ENCODE results near the gene ZNF319. TPM values are rescaled to one million over a fixed set of nuclear protein-coding genes. Genes with fewer than 3 reads are reported as not detected.

Gene ZNF319
- total RNA-seq, 4 donors from 2014 or later = 3.3 to 12.1 (median 8.4) TPM

- H3K4me3 ChIP-seq = no peak overlapping the region
Measured at GRCh38 chr16:58046936-58047335, 46.5 kb upstream of the ZNF319 start.

DNA sequence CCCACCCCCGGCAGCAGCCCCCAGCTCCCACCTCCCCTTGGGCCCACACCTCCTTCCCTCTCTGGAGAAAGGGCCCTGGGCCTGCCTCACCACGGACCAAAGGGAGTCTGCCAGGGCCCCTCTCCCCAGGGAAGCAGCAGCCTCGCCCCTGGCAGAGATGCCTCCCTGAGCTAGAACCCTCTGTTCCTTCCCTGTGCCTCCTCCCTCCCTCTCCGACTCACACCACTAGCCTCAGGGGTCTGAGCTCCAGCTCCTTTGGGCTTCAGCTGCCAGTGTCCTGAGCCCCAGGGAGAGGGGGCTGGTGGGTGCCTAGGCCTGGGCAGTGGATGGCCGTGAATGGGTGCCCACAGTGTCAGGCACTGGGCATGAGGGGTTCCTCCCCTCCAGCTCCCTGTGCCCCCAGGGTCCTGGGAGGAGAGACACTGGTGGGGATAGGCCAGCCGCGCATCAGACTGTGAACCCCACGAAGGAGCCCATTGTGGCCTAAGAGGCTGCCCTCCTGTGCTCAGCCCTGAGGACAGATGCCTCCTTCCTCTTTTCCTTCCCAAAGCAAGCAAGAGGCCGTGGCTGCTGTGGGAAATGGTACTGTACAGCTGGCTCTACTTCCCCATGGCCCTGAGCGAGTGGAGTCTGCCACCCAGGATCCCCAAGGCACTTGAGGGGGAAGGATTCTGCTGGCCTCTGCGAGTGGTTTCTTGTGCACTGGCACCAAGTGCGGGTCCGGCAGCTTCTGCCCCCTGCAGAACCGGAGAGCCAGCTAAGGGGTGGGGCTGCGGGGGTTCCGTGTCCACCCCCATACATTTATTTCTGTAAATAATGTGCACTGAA, 45.8 kb upstream of the ZNF319 start:
- Histone ChIP-seq H3K4me1 (peaks cover 0 to 16% (median 0%) of the 10 kb centered on the region in 4 donors), H3K27me3 (no peaks in the 10 kb centered on the region), H3K27ac (no peak overlapping the region), H3K9me3 (no peaks in the 10 kb centered on the region), H3K36me3 (peaks cover 0 to 34% (median 0%) of the 10 kb centered on the region in 3 donors), H3K4me3 (no peak overlapping the region)
- no peak for DNase-seq
- no peak for TF ChIP-seq POLR2A (IDR thresholded peaks at IDR 0.05)
- TF ChIP-seq, protein P1, sequence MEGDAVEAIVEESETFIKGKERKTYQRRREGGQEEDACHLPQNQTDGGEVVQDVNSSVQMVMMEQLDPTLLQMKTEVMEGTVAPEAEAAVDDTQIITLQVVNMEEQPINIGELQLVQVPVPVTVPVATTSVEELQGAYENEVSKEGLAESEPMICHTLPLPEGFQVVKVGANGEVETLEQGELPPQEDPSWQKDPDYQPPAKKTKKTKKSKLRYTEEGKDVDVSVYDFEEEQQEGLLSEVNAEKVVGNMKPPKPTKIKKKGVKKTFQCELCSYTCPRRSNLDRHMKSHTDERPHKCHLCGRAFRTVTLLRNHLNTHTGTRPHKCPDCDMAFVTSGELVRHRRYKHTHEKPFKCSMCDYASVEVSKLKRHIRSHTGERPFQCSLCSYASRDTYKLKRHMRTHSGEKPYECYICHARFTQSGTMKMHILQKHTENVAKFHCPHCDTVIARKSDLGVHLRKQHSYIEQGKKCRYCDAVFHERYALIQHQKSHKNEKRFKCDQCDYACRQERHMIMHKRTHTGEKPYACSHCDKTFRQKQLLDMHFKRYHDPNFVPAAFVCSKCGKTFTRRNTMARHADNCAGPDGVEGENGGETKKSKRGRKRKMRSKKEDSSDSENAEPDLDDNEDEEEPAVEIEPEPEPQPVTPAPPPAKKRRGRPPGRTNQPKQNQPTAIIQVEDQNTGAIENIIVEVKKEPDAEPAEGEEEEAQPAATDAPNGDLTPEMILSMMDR (IDR thresholded peaks at IDR 0.05) = no peak

More at GRCh38 chr16:58046936-58047335, 46.5 kb upstream of the ZNF319 start:
- Histone ChIP-seq H3K4me1 (peaks cover 0 to 16% (median 0%) of the 10 kb centered on the region in 4 donors), H3K27ac (no peak overlapping the region), H3K36me3 (peaks cover 0 to 28% (median 0%) of the 10 kb centered on the region in 3 donors), H3K27me3 (no peaks in the 10 kb centered on the region), H3K9me3 (no peaks in the 10 kb centered on the region)
- peak in 1 of 3 donors; percentile 59 for DNase-seq
- no peak for TF ChIP-seq POLR2A (IDR thresholded peaks at IDR 0.05)
- TF ChIP-seq, protein P1 (IDR thresholded peaks at IDR 0.05) = no peak

DNA sequence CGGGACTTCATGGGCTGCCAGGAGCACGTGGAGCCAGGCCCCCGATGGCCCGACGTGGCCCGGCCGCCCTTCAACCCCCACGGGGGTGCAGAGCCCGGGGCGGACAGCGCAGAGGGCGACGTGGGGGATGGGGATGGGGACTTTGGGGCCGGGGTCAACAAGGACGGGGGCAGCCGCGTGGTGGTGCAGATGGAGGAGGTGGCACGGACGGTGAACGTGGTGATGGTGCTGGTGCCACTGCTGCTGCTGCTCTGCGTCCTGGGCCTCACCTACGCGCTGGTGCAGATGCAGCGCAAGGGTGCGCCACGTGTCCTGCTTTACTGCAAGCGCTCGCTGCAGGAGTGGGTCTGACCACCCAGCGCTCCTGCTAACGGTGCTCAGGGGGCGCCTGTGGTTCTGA, 44.6 kb upstream of the ZNF319 start:
- H3K4me1 ChIP-seq = peaks cover 0 to 16% (median 0%) of the 10 kb centered on the region in 4 donors
- peak in 1 of 3 donors; percentile 43 for DNase-seq
- peaks cover 0 to 46% (median 0%) of the 10 kb centered on the region in 3 donors for H3K36me3 ChIP-seq
- TF ChIP-seq, protein P1 (IDR thresholded peaks at IDR 0.05) = no peak
- TF ChIP-seq POLR2A (IDR thresholded peaks at IDR 0.05) = no peak
- H3K4me3 ChIP-seq = no peak overlapping the region
- no peaks in the 10 kb centered on the region for H3K27me3 ChIP-seq
- no peaks in the 10 kb centered on the region for H3K9me3 ChIP-seq
- H3K27ac ChIP-seq = no peak overlapping the region

DNA sequence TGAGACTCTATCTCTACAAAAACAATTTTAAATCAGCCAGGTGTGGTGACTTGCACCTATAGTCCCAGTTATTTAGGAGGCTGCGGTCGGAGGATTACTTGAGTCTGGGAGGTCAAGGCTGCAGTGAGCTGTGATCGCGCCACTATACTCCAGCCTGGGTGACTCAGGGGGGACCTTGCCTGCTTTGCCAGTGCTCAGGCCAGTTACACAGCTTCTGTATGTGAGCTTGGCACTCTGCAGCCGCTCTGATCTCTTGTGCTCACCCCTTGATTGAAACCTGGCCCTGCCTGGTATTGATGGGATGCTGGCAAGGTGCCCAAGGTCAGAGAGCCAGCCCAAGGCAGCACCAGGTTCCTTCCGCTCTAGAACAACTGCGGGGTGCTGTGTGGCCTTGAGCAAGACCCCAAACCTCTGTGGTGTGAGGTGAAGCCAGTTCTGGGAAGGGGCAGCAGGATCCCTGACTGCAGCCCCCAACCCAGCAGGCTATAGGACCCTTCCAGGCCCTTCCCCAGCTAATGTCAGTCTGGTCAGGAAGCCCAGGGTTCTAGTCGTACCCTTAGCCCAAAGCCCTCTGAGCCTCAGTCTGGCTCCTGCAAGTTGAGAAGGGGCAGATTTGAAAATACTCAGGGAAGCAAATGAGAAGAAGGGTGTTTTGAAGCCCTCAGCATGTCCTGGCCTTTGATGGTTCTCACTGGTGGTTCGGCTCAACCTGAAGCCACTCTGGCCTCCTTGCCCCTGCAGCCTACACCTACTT, 44.0 kb upstream of the ZNF319 start:
- DNase-seq = no peak
- Histone ChIP-seq H3K27me3 (no peaks in the 10 kb centered on the region), H3K36me3 (peaks cover 0 to 51% (median 0%) of the 10 kb centered on the region in 3 donors), H3K27ac (no peak overlapping the region), H3K4me1 (peaks cover 0 to 16% (median 0%) of the 10 kb centered on the region in 4 donors), H3K9me3 (no peaks in the 10 kb centered on the region), H3K4me3 (no peak overlapping the region)
- TF ChIP-seq, protein P1 (IDR thresholded peaks at IDR 0.05) = no peak
- TF ChIP-seq POLR2A (IDR thresholded peaks at IDR 0.05) = no peak

DNA sequence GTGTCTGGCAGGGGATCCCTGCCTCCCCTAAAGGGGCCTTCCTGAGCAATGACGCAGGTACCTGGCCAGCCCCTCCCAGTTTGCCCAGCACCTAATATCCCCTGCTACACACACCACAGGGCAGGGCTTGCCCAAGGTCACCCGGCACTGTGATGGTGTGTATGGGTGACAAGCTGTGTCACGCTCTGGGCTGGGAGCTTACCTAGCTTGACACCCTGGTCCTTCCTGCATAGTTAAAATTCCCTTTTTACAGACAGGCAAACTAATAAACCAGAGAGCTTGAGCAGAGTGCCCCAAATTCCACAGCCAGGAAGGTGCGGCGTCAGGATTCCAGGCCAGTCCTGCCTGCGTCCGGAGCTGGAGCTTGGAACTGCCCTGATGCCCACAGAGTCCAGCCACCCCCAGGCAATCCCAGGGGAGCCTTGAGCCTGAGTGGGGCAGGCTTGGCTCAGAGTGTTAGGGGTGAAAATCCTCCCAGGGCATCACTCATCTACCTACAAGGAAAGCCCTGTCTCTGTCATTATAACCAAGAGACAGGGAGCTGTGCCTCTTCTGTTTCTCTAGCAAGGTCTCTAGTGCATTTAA, 43.2 kb upstream of the ZNF319 start:
- Histone ChIP-seq H3K27ac (no peak overlapping the region), H3K4me3 (no peak overlapping the region), H3K36me3 (peaks cover 0 to 59% (median 0%) of the 10 kb centered on the region in 3 donors), H3K4me1 (peaks cover 0 to 16% (median 0%) of the 10 kb centered on the region in 4 donors), H3K9me3 (no peaks in the 10 kb centered on the region), H3K27me3 (no peaks in the 10 kb centered on the region)
- TF ChIP-seq POLR2A (IDR thresholded peaks at IDR 0.05) = no peak
- TF ChIP-seq, protein P1 (IDR thresholded peaks at IDR 0.05) = no peak
- no peak for DNase-seq

All from Peyer's patch (tissue), 4 donors.